ENCODE measurements around the gene UNC79. TPM values are rescaled to one million over a fixed set of nuclear protein-coding genes. Genes with fewer than 3 reads are reported as not detected.

UNC79 gene
- total and polyA plus RNA-seq, 4 donors: 0.03 to 0.94 (median 0.14) TPM

DNA sequence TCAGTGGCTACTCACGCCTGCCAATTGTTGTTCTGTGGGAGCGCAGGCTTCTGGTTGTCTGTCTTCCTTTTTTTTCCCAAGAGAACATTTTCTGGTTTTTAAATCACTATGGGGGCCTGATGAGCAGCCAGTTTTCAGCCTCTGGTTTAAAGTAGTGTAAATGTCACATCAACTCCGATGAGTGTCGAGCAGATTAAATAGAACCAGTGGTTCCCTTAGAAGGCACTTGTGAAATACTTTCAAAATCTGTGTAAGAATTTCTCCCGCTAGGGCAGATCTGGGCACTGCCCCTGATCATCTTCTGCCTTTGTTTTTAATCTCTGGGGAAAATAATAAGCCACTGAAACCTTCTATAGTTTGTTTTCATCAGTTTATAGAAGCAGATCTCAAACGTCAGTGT, 227.1 kb downstream of the UNC79 start:
- Histone ChIP-seq H3K9ac (ENCODE audit: insufficient read depth in 1 of 2, low read length in 2 of 2) (no peak overlapping the region), H3K4me1 (ENCODE audit: control insufficient read depth in 5 of 5, insufficient read depth in 5 of 5, low read length in 5 of 5) (peaks cover 0 to 4% (median 0%) of the 10 kb centered on the region in 5 donors), H3K27me3 (ENCODE audit: control insufficient read depth in 3 of 3, insufficient read depth in 3 of 3, low read length in 2 of 3) (peaks cover 0 to 3% (median 2%) of the 10 kb centered on the region in 3 donors), H3K27ac (ENCODE audit: low read depth in 1 of 2, low read length in 1 of 2) (no peak overlapping the region), H3K9me3 (ENCODE audit: control insufficient read depth in 4 of 4, insufficient read depth in 3 of 4, low read length in 3 of 4) (peaks cover 0 to 5% (median 0%) of the 10 kb centered on the region in 4 donors), H3K36me3 (ENCODE audit: control insufficient read depth in 4 of 4, insufficient read depth in 4 of 4, low read length in 4 of 4) (no peaks in the 10 kb centered on the region), H3K4me3 (no peak overlapping the region)
- no peak for TF ChIP-seq CTCF (IDR thresholded peaks at IDR 0.05; ENCODE audit: control extremely low read depth, extremely low read depth)
- DNase-seq: no peak
- 76 to 80% methylated on average over 6 of the region's 6 CpGs for WGBS, 2 donors
- no peak for ATAC-seq (ENCODE audit: insufficient read depth, low FRiP score)

DNA sequence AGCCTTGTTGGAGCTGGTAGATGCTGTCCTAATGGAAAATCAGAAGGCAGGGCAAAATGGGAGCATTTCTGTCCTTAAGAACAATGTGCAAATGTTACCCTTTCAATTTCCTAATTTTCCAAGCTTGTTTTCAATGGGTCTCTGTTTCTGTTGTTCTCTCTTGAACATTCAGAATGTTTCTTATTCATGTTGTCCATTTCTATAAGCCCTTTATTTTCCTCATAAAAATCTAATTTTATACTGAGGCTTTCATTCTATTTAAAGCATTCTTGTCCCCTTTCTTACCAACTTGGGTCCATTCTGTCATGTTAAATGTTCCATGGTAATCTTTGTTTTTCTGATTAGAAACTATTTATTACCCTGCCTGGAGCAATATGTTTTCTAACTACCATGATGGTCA, 232.6 kb downstream of the UNC79 start:
- Histone ChIP-seq H3K9ac (ENCODE audit: insufficient read depth in 1 of 2, low read length in 2 of 2) (no peak overlapping the region), H3K4me3 (no peak overlapping the region), H3K4me1 (ENCODE audit: control insufficient read depth in 5 of 5, insufficient read depth in 5 of 5, low read length in 5 of 5) (no peaks in the 10 kb centered on the region), H3K36me3 (ENCODE audit: control insufficient read depth in 4 of 4, insufficient read depth in 4 of 4, low read length in 4 of 4) (no peaks in the 10 kb centered on the region), H3K27me3 (ENCODE audit: control insufficient read depth in 3 of 3, insufficient read depth in 3 of 3, low read length in 2 of 3) (no peaks in the 10 kb centered on the region), H3K9me3 (ENCODE audit: control insufficient read depth in 4 of 4, insufficient read depth in 3 of 4, low read length in 3 of 4) (peaks cover 2 to 6% (median 4%) of the 10 kb centered on the region in 4 donors), H3K27ac (ENCODE audit: low read depth in 1 of 2, low read length in 1 of 2) (no peak overlapping the region)
- DNase-seq (no peak), ATAC-seq (ENCODE audit: insufficient read depth, low FRiP score) (no peak)
- no peak for TF ChIP-seq CTCF (IDR thresholded peaks at IDR 0.05; ENCODE audit: control extremely low read depth, extremely low read depth)

DNA sequence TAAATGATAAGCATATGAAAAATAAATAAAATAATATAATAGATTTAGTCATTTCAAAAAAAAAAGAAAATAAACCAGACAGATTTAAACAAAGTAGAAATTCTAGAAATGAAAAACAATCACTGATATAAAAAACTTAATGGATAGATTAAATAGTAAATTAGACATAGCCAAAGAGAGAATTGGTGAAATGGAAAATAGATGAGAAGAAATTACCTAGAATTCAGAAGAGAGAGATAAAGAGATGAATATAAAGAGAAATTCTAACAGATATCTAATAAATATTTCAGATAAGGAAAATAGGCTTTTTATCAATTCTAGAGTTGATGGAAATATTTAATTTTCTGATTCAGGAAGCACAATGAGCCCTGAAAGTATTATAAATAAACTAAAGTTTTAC, 234.4 kb downstream of the UNC79 start:
- peaks cover 2 to 6% (median 4%) of the 10 kb centered on the region in 4 donors for H3K9me3 ChIP-seq (ENCODE audit: control insufficient read depth in 4 of 4, insufficient read depth in 3 of 4, low read length in 3 of 4)
- H3K27ac ChIP-seq (ENCODE audit: low read depth in 1 of 2, low read length in 1 of 2): no peak overlapping the region
- ATAC-seq (ENCODE audit: insufficient read depth, low FRiP score) (no peak), DNase-seq (no peak)
- H3K4me3 ChIP-seq: no peak overlapping the region
- no peaks in the 10 kb centered on the region for H3K27me3 ChIP-seq (ENCODE audit: control insufficient read depth in 3 of 3, insufficient read depth in 3 of 3, low read length in 2 of 3)
- no peaks in the 10 kb centered on the region for H3K4me1 ChIP-seq (ENCODE audit: control insufficient read depth in 5 of 5, insufficient read depth in 5 of 5, low read length in 5 of 5)
- H3K36me3 ChIP-seq (ENCODE audit: control insufficient read depth in 4 of 4, insufficient read depth in 4 of 4, low read length in 4 of 4): no peaks in the 10 kb centered on the region
- no peak overlapping the region for H3K9ac ChIP-seq (ENCODE audit: insufficient read depth in 1 of 2, low read length in 2 of 2)
- TF ChIP-seq CTCF (IDR thresholded peaks at IDR 0.05; ENCODE audit: control extremely low read depth, extremely low read depth): no peak

DNA sequence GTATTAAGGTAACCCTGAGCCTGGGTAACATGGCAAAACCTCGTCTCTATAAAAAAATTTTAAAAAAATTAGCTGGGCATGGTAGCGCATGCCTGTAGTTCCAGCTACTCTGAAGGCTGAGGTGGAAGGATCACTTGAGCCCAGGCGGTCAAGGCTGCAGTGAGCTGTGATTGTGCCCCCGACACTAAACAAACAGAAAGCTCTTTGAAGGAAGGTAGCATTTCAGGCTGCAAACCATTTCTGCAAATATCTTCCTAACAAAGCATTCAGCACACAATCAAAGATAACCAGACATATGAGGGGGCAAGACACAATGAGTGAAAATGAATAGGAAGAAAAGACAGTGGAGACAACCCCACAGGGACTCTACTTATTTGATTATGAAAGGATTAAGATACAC, 238.9 kb downstream of the UNC79 start:
- Histone ChIP-seq H3K4me3 (no peak overlapping the region), H3K27ac (ENCODE audit: low read depth in 1 of 2, low read length in 1 of 2) (no peak overlapping the region), H3K4me1 (ENCODE audit: control insufficient read depth in 5 of 5, insufficient read depth in 5 of 5, low read length in 5 of 5) (no peaks in the 10 kb centered on the region), H3K36me3 (ENCODE audit: control insufficient read depth in 4 of 4, insufficient read depth in 4 of 4, low read length in 4 of 4) (no peaks in the 10 kb centered on the region), H3K9ac (ENCODE audit: insufficient read depth in 1 of 2, low read length in 2 of 2) (no peak overlapping the region), H3K27me3 (ENCODE audit: control insufficient read depth in 3 of 3, insufficient read depth in 3 of 3, low read length in 2 of 3) (no peaks in the 10 kb centered on the region), H3K9me3 (ENCODE audit: control insufficient read depth in 4 of 4, insufficient read depth in 3 of 4, low read length in 3 of 4) (peaks cover 1 to 6% (median 4%) of the 10 kb centered on the region in 4 donors)
- DNase-seq (no peak), ATAC-seq (ENCODE audit: insufficient read depth, low FRiP score) (no peak)
- no peak for TF ChIP-seq CTCF (IDR thresholded peaks at IDR 0.05; ENCODE audit: control extremely low read depth, extremely low read depth)
- WGBS, 2 donors: 73 to 85% methylated on average over 4 of the region's 4 CpGs

Data from lung (tissue), 12 donors.